Activated naive CD8-positive, alpha-beta T cell treated with anti-CD3 and anti-CD28 coated beads, Interleukin-2, amount 10 ng/mL, durations not matched to agents 7 days and 5 days (primary cell): ENCODE data around the gene CCL22. TPM values are rescaled to one million over a fixed set of nuclear protein-coding genes. Genes with fewer than 3 reads are reported as not detected.

ENCODE experiments used
- total RNA-seq, 2 experiments: library from RNA; stranded (reverse); gene quantifications; one replicate each; pipeline ENCODE4 v1.2.3, GENCODE V29; 2021

The CCL22 gene
- total RNA-seq, 2 experiments from 2014 or later = 0.17 to 0.33 TPM

Other genes starting within 250 kb of the CCL22 start
- 100 to 1,000 TPM; 134 to 140 TPM for gene PSME3IP1, start 172.7 kb upstream of the CCL22 start, total RNA-seq
- gene RSPRY1, start 172.5 kb upstream of the CCL22 start, total RNA-seq = 10 to 100 TPM; 29.5 to 34.3 TPM
- 10 to 100 TPM; 34.9 to 37.9 TPM for gene ARL2BP, start 113.5 kb upstream of the CCL22 start, total RNA-seq
- under 1 TPM; 0.08 to 0.26 TPM for gene PLLP, start 74.1 kb upstream of the CCL22 start, total RNA-seq
- not detected for gene CX3CL1, start 13.7 kb downstream of the CCL22 start, total RNA-seq
- gene CCL17, start 46.0 kb downstream of the CCL22 start, total RNA-seq = not detected
- gene CIAPIN1, start 88.6 kb downstream of the CCL22 start, total RNA-seq = 10 to 100 TPM; 36.7 to 37.7 TPM
- gene COQ9, start 88.7 kb downstream of the CCL22 start, total RNA-seq = 10 to 100 TPM; 37.1 to 40.3 TPM
- 10 to 100 TPM; 61.1 to 63.6 TPM for gene POLR2C, start 103.9 kb downstream of the CCL22 start, total RNA-seq
- gene DOK4, start 127.7 kb downstream of the CCL22 start, total RNA-seq = 1 to 10 TPM; 6.3 to 6.4 TPM
- gene CCDC102A, start 177.8 kb downstream of the CCL22 start, total RNA-seq = 10 to 100 TPM; 11.3 to 15.1 TPM
- gene ADGRG5, start 183.9 kb downstream of the CCL22 start, total RNA-seq = 10 to 100 TPM; 14.3 to 15.7 TPM